GM12892 (cell line): Measurements from ENCODE around the gene PTHLH.

Experiments
- POLR2A ChIP-seq: IDR thresholded peaks from 2 replicates; pipeline ENCODE4 v1.6.1; 2011; ENCODE audit warnings: low read depth, low read length, control low read depth
- POLR2AphosphoS5 ChIP-seq: IDR thresholded peaks from 2 replicates; pipeline ENCODE4 v1.6.1; 2011; ENCODE audit warnings: low read depth, low read length, control low read depth
- TAF1 ChIP-seq: IDR thresholded peaks from 2 replicates; pipeline ENCODE4 v1.6.1; 2011; ENCODE audit warnings: low read depth, mild to moderate bottlenecking, control low read depth, low read length, borderline replicate concordance

- TF ChIP-seq POLR2A, result no peak
- no peak for TF ChIP-seq TAF1
- TF ChIP-seq POLR2AphosphoS5, result no peak
These were observed 57.5 kb downstream of the PTHLH start for GRCh38 chr12:27915021-27915420.
